ENCODE measurements around the gene PWP1. TPM values are rescaled to one million over a fixed set of nuclear protein-coding genes. Genes with fewer than 3 reads are reported as not detected.

PWP1 gene
- 103 and 168 TPM in 2 replicates for total RNA-seq

DNA sequence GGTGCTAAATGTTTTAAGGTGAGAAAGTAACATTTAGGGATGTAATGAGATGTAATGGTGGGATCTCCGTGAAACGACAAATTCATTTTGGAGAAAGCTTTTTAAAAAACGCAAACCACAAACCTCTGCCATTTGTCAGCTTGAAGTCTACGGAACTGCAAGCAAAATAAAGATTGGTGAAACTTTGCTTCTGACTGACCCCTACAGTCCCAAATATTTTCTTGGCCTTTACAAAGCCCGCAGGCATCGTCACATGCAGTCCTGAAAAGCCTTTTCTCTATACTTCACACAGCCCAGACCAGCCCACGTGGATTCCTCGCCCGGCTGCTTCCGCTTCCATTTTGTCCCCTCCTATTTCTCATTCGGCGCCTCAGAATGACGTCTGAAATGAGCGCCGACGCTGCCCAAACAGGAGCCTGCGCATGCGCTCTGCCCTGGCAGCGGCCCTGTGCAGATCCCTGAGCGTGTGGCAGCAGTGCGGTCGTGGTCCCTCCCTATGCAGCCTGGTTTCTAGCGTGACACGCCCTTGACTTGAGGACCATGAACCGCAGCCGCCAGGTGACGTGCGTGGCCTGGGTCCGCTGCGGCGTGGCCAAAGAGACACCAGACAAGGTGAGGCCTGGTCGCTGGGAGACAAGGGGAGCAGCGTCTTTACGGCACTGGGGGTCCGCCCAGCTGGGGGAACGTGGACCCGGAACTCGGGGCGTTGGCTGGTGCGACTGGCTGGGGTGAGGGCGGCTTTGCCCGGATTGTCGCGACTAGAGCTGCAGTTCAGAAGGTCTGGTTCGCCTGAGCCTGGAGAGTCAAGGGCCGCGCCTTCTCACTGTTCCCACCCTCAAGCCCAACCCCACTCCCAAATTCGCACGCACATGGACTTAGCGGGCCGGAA is at the start of gene PWP1:
Gene PWP1 (plus strand): TSS at position 440 of the 889 bp plus-strand sequence. CDS start 101 bp downstream, at position 541.
- peak within 1 kb of the TSS; percentile 95 for H3K4me3 ChIP-seq (ENCODE audit: low read depth, low read length)
- TF ChIP-seq, protein P1, sequence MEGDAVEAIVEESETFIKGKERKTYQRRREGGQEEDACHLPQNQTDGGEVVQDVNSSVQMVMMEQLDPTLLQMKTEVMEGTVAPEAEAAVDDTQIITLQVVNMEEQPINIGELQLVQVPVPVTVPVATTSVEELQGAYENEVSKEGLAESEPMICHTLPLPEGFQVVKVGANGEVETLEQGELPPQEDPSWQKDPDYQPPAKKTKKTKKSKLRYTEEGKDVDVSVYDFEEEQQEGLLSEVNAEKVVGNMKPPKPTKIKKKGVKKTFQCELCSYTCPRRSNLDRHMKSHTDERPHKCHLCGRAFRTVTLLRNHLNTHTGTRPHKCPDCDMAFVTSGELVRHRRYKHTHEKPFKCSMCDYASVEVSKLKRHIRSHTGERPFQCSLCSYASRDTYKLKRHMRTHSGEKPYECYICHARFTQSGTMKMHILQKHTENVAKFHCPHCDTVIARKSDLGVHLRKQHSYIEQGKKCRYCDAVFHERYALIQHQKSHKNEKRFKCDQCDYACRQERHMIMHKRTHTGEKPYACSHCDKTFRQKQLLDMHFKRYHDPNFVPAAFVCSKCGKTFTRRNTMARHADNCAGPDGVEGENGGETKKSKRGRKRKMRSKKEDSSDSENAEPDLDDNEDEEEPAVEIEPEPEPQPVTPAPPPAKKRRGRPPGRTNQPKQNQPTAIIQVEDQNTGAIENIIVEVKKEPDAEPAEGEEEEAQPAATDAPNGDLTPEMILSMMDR (conservative IDR thresholded peaks at IDR 0.05; ENCODE audit: low read depth, low read length), result no peak
- peak; percentile 50 for DNase-seq (ENCODE audit: low read depth)

DNA sequence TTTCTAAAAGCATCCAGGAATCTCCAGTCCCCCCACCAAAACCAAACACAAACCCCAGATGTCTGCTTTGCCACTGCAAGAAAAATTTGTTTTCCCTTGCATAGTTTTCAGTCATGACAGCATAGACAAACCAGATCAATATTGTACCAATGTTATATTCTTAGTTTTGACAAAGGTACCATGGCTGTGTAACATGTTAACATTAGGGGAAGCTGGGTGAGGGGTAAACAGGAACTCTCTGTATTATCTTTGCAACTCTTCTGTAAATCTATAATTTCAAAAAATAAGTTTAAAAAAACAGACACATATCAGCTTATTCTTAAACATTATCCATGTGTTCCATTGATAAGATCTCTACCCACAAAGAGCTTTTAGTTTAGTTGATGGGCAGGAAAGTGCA is 44.4 kb upstream of the PWP1 start:
- no peak overlapping the region for H3K4me3 ChIP-seq (ENCODE audit: low read depth, low read length)
- DNase-seq (ENCODE audit: low read depth), result no peak
- TF ChIP-seq, protein P1 (conservative IDR thresholded peaks at IDR 0.05; ENCODE audit: low read depth, low read length), result no peak

DNA sequence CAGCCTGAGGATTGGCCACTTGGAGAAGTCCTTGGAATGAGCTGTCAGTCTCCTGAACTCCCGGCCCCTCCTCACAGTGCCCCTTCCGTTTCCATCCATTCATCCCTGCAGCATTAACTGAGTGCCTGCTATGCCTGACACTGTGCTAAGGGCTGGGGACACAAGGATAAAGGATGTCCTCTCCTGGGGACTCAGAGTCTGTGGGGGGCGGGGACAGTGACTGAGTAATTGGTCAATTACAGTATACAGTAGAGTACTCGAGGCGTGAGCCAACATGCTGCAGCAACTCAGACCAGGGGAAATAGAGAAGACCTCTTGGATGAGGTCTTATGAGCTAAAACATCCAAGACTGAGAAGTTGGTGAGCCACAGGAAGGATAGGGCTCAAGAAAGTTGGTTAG is 43.4 kb upstream of the PWP1 start:
- DNase-seq (ENCODE audit: low read depth), result no peak

DNA sequence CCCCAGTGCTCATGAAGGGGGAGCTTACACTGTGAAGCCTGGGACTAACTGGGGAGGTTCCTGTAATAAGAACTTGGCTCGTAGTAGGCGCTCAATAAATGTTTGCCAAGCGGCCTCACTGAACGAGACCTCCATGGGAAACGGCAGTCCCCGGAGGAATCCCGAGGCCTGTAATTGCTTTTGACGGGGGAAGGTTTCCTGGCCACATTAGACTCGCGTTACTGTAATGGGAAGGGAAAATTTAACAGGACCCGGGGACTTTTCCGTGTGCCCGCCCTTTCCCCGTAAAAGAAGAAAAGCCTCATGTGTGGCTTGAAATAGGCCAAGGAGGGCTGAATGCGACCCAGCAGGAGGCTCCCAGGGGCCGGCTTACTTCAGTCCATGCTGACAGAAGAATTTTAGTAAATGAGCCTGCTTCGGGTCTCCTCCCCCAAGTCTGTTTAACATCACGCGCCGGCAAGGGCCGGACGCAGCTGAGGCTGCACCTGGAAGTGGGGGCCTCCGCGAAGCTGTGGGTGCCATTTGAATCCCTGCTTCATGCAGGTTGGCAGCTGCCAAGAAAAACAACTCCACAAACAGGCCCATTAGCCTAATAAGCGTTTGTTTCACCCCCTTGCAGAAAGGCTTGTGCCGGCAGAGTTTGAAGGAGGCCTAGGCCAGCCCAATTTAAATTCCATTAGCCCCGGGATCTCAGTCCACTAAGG is 39.8 kb upstream of the PWP1 start:
- no peak overlapping the region for H3K4me3 ChIP-seq (ENCODE audit: low read depth, low read length)
- DNase-seq (ENCODE audit: low read depth), result no peak
- TF ChIP-seq, protein P1 (conservative IDR thresholded peaks at IDR 0.05; ENCODE audit: low read depth, low read length), result no peak

More for the DNA sequence above, 43.4 kb upstream of the PWP1 start:
- TF ChIP-seq, protein P1 (conservative IDR thresholded peaks at IDR 0.05; ENCODE audit: low read depth, low read length), result no peak
- no peak overlapping the region for H3K4me3 ChIP-seq (ENCODE audit: low read depth, low read length)

DNA sequence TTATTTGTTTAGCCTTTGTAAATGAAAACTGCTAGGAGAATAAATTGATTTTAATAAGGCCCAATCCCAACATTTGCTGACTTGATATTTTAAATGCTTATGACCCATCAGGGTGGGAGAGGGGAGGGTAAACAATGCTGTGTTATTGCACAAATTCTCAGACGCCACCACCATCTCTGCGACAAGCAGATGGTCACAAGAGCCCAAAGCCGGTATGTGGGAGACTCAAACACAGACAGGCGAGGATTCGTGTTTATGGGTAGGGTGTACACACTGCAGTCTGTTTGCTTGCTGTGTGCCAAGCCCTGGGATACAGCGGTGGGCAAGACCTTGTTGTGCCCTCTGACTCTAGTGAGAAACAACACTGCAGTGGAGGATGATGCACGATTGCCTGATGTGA is 39.2 kb upstream of the PWP1 start:
- H3K4me3 ChIP-seq (ENCODE audit: low read depth, low read length), result no peak overlapping the region
- TF ChIP-seq, protein P1 (conservative IDR thresholded peaks at IDR 0.05; ENCODE audit: low read depth, low read length), result no peak

DNA sequence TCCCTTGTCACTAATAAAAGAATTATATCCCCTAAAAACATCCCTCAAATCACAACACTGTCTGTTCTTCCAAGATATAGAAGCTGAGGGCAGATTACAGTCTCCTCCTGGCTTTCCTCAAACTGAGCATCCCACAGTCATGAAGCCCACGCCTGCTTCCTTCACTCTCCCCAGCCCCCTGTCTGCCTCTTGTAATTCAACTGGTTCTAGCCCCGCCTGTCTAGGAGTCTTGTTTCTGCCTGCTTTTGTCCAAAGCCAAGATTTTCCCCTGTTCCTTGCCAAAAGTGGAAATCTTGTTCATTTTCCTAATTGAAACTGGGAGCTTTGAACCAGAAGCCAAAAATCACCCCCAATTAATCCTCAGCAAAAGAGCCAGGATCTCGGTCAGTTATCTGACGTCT is 35.9 kb upstream of the PWP1 start:
- TF ChIP-seq, protein P1 (conservative IDR thresholded peaks at IDR 0.05; ENCODE audit: low read depth, low read length), result no peak
- DNase-seq (ENCODE audit: low read depth), result no peak
- no peak overlapping the region for H3K4me3 ChIP-seq (ENCODE audit: low read depth, low read length)

More for the DNA sequence above, 39.2 kb upstream of the PWP1 start:
- DNase-seq (ENCODE audit: low read depth), result no peak

Measured in epithelial cell of proximal tubule (primary cell).